ENCODE data around the gene TNNC2.
"Not testable (repeated sequence)": the region's sequence is repeated elsewhere in the genome, so short reads cannot be mapped to it uniquely, and the experiment has no call there.

TNNC2 gene

GRCh38 chr20:45833030-45833882 lies 6.1 kb upstream of the TNNC2 start, which contains the start of gene SNX21:
SNX21 (plus strand) TSS chr20:45833799; CDS start chr20:45833920, 121 bp downstream.
- Histone ChIP-seq H3K36me3 (ENCODE audit: insufficient read depth, low read length) (peaks cover 21% of the 10 kb centered on the region; the same call in 1 of the 2 replicates), H3K27ac (ENCODE audit: low read depth, low read length) (peak within 1 kb of the TSS; percentile 80), H3K4me3 (ENCODE audit: low read length) (peak within 1 kb of the TSS; percentile 79), H3K4me1 (ENCODE audit: insufficient read depth, low read length) (peaks cover 5% of the 10 kb centered on the region), H3K9ac (ENCODE audit: low read depth, low read length) (peak within 1 kb of the TSS; percentile 75), H3K27me3 (ENCODE audit: insufficient read depth, low read length) (no peaks in the 10 kb centered on the region), H3K9me3 (ENCODE audit: insufficient read depth, low read depth, low read length) (no peaks in the 10 kb centered on the region)
- 13% methylated on average over 35 of the region's 35 CpGs for WGBS

- peaks cover 18% of the 10 kb centered on the region; the same call in 1 of the 2 replicates for H3K36me3 ChIP-seq (ENCODE audit: insufficient read depth, low read length)
- no peak overlapping the region for H3K4me3 ChIP-seq (ENCODE audit: low read length)
- 91% methylated on average over 4 of the region's 4 CpGs for WGBS
- H3K9me3 ChIP-seq (ENCODE audit: insufficient read depth, low read depth, low read length): no peaks in the 10 kb centered on the region
- H3K9ac ChIP-seq (ENCODE audit: low read depth, low read length): no peak overlapping the region
- H3K4me1 ChIP-seq (ENCODE audit: insufficient read depth, low read length): peaks cover 5% of the 10 kb centered on the region
- H3K27ac ChIP-seq (ENCODE audit: low read depth, low read length): no peak overlapping the region
- no peaks in the 10 kb centered on the region for H3K27me3 ChIP-seq (ENCODE audit: insufficient read depth, low read length)
Observed at GRCh38 chr20:45832619-45833018, 5.5 kb upstream of the TNNC2 start.

GRCh38 chr20:45829673-45830106 lies 2.6 kb upstream of the TNNC2 start:
- H3K27ac ChIP-seq (ENCODE audit: low read depth, low read length); H3K4me3 ChIP-seq (ENCODE audit: low read length); H3K9ac ChIP-seq (ENCODE audit: low read depth, low read length); H3K9me3 ChIP-seq (ENCODE audit: insufficient read depth, low read depth, low read length); H3K36me3 ChIP-seq (ENCODE audit: insufficient read depth, low read length); H3K27me3 ChIP-seq (ENCODE audit: insufficient read depth, low read length); H3K4me1 ChIP-seq (ENCODE audit: insufficient read depth, low read length): not testable (repeated sequence)
- WGBS: 90% methylated on average over 4 of the region's 4 CpGs

GRCh38 chr20:45828589-45828988 lies 1.5 kb upstream of the TNNC2 start:
- Histone ChIP-seq H3K4me1 (ENCODE audit: insufficient read depth, low read length) (peaks cover 5% of the 10 kb centered on the region), H3K27ac (ENCODE audit: low read depth, low read length) (no peak overlapping the region), H3K9me3 (ENCODE audit: insufficient read depth, low read depth, low read length) (no peaks in the 10 kb centered on the region), H3K36me3 (ENCODE audit: insufficient read depth, low read length) (no peaks in the 10 kb centered on the region), H3K4me3 (ENCODE audit: low read length) (no peak overlapping the region), H3K27me3 (ENCODE audit: insufficient read depth, low read length) (peaks cover 6% of the 10 kb centered on the region), H3K9ac (ENCODE audit: low read depth, low read length) (no peak overlapping the region)
- WGBS: 77% methylated on average over 2 of the region's 2 CpGs

GRCh38 chr20:45827712-45828111 lies 600 bp upstream of the TNNC2 start:
- Histone ChIP-seq H3K27me3 (ENCODE audit: insufficient read depth, low read length) (peaks cover 12% of the 10 kb centered on the region), H3K9ac (ENCODE audit: low read depth, low read length) (no peak overlapping the region), H3K9me3 (ENCODE audit: insufficient read depth, low read depth, low read length) (no peaks in the 10 kb centered on the region), H3K4me3 (ENCODE audit: low read length) (no peak overlapping the region), H3K4me1 (ENCODE audit: insufficient read depth, low read length) (no peaks in the 10 kb centered on the region; the same call in 1 of the 2 replicates), H3K27ac (ENCODE audit: low read depth, low read length) (no peak overlapping the region), H3K36me3 (ENCODE audit: insufficient read depth, low read length) (no peaks in the 10 kb centered on the region)
- WGBS: 91% methylated on average over 6 of the region's 6 CpGs

- H3K27ac ChIP-seq (ENCODE audit: low read depth, low read length): no peak overlapping the region
- peaks cover 12% of the 10 kb centered on the region for H3K27me3 ChIP-seq (ENCODE audit: insufficient read depth, low read length)
- no peaks in the 10 kb centered on the region for H3K9me3 ChIP-seq (ENCODE audit: insufficient read depth, low read depth, low read length)
- WGBS: 69% methylated on average over 6 of the region's 6 CpGs
- H3K4me1 ChIP-seq (ENCODE audit: insufficient read depth, low read length): no peaks in the 10 kb centered on the region; the same call in 1 of the 2 replicates
- no peaks in the 10 kb centered on the region for H3K36me3 ChIP-seq (ENCODE audit: insufficient read depth, low read length)
- H3K9ac ChIP-seq (ENCODE audit: low read depth, low read length): no peak overlapping the region
- H3K4me3 ChIP-seq (ENCODE audit: low read length): no peak overlapping the region
Observed at GRCh38 chr20:45826381-45827019, 612 bp downstream of the TNNC2 start.

- WGBS: 41% methylated on average over 57 of the region's 57 CpGs
- Histone ChIP-seq H3K4me1 (ENCODE audit: insufficient read depth, low read length) (no peaks in the 10 kb centered on the region; the same call in 1 of the 2 replicates), H3K36me3 (ENCODE audit: insufficient read depth, low read length) (no peaks in the 10 kb centered on the region), H3K9ac (ENCODE audit: low read depth, low read length) (0 out of 2 replicates have a peak overlapping the region, but pooled peaks have one; percentile 45), H3K27me3 (ENCODE audit: insufficient read depth, low read length) (peaks cover 12% of the 10 kb centered on the region), H3K4me3 (ENCODE audit: low read length) (peak overlapping the region; percentile 40), H3K27ac (ENCODE audit: low read depth, low read length) (no peak overlapping the region), H3K9me3 (ENCODE audit: insufficient read depth, low read depth, low read length) (no peaks in the 10 kb centered on the region)
Observed at GRCh38 chr20:45823949-45824835, 2.9 kb downstream of the TNNC2 start.

GRCh38 chr20:45822857-45823256 lies 4.3 kb downstream of the TNNC2 start:
- Histone ChIP-seq H3K36me3 (ENCODE audit: insufficient read depth, low read length) (peaks cover under 1% of the 10 kb centered on the region; the same call in 1 of the 2 replicates), H3K27me3 (ENCODE audit: insufficient read depth, low read length) (peaks cover 12% of the 10 kb centered on the region), H3K9ac (ENCODE audit: low read depth, low read length) (no peak overlapping the region), H3K4me1 (ENCODE audit: insufficient read depth, low read length) (no peaks in the 10 kb centered on the region; the same call in 1 of the 2 replicates), H3K9me3 (ENCODE audit: insufficient read depth, low read depth, low read length) (no peaks in the 10 kb centered on the region), H3K27ac (ENCODE audit: low read depth, low read length) (no peak overlapping the region), H3K4me3 (ENCODE audit: low read length) (no peak overlapping the region; the same call in 1 of the 2 replicates)
- WGBS: 84% methylated on average over 24 of the region's 24 CpGs

- H3K27me3 ChIP-seq (ENCODE audit: insufficient read depth, low read length): peaks cover 12% of the 10 kb centered on the region
- no peak overlapping the region for H3K9ac ChIP-seq (ENCODE audit: low read depth, low read length)
- H3K4me3 ChIP-seq (ENCODE audit: low read length): no peak overlapping the region
- no peaks in the 10 kb centered on the region; the same call in 1 of the 2 replicates for H3K4me1 ChIP-seq (ENCODE audit: insufficient read depth, low read length)
- WGBS: 84% methylated on average over 2 of the region's 2 CpGs
- no peak overlapping the region for H3K27ac ChIP-seq (ENCODE audit: low read depth, low read length)
- H3K36me3 ChIP-seq (ENCODE audit: insufficient read depth, low read length): peaks cover 10% of the 10 kb centered on the region
- no peaks in the 10 kb centered on the region for H3K9me3 ChIP-seq (ENCODE audit: insufficient read depth, low read depth, low read length)
Observed at GRCh38 chr20:45821947-45822346, 5.2 kb downstream of the TNNC2 start.

- 93% methylated on average over 4 of the region's 4 CpGs for WGBS
- no peak overlapping the region for H3K4me3 ChIP-seq (ENCODE audit: low read length)
- H3K36me3 ChIP-seq (ENCODE audit: insufficient read depth, low read length): peaks cover 32% of the 10 kb centered on the region
- no peak overlapping the region for H3K9ac ChIP-seq (ENCODE audit: low read depth, low read length)
- no peak overlapping the region for H3K27ac ChIP-seq (ENCODE audit: low read depth, low read length)
- no peaks in the 10 kb centered on the region for H3K9me3 ChIP-seq (ENCODE audit: insufficient read depth, low read depth, low read length)
- H3K4me1 ChIP-seq (ENCODE audit: insufficient read depth, low read length): no peaks in the 10 kb centered on the region; the same call in 1 of the 2 replicates
- H3K27me3 ChIP-seq (ENCODE audit: insufficient read depth, low read length): peaks cover 12% of the 10 kb centered on the region
Observed at GRCh38 chr20:45819466-45819865, 7.6 kb downstream of the TNNC2 start.
